Astrocyte (in vitro differentiated cells and primary cell): ENCODE measurements around the gene NCOA1. TPM values are rescaled to one million over a fixed set of nuclear protein-coding genes. Genes with fewer than 3 reads are reported as not detected.

Experiments used
- DNase-seq: peaks from one replicate; pipeline ENCODE4 v3.0.0-alpha.2; 2010; ENCODE audit warnings: low read depth
- FAIRE-seq: peaks from 2 replicates; lab custom pipeline; 2011; peaks lifted over from hg19 to GRCh38; lab: Jason Lieb, UNC
- H2AFZ ChIP-seq: 2 replicates; pipeline ENCODE4 v1.6.0; 2012; ENCODE audit warnings: low read depth, low read length, inconsistent platforms
- H3K27ac ChIP-seq: 2 replicates; pipeline ENCODE4 v1.5.1; 2011; ENCODE audit warnings: low read depth, low read length, inconsistent platforms
- H3K27me3 ChIP-seq: 2 replicates; pipeline ENCODE4 v1.6.0; 2011; ENCODE audit warnings: low read length, inconsistent platforms; ENCODE audit not compliant: insufficient read depth
- H3K36me3 ChIP-seq: 2 replicates; pipeline ENCODE4 v1.5.1; 2011; ENCODE audit warnings: low read length, inconsistent platforms; ENCODE audit not compliant: insufficient read depth
- H3K4me1 ChIP-seq: 2 replicates; pipeline ENCODE4 v1.5.1; 2011; ENCODE audit warnings: low read length, inconsistent platforms; ENCODE audit not compliant: insufficient read depth
- H3K4me2 ChIP-seq: 2 replicates; pipeline ENCODE4 v1.6.0; 2012; ENCODE audit warnings: low read length, inconsistent platforms
- H3K4me3 ChIP-seq: 2 replicates; pipeline ENCODE4 v1.5.1; 2011; ENCODE audit warnings: low read depth, mild to moderate bottlenecking, low read length, inconsistent platforms; ENCODE audit not compliant: insufficient read depth
- H3K79me2 ChIP-seq: 2 replicates; pipeline ENCODE4 v1.6.0; 2012; ENCODE audit warnings: mild to moderate bottlenecking, low read length, inconsistent platforms; ENCODE audit not compliant: insufficient read depth
- H3K9ac ChIP-seq: 2 replicates; pipeline ENCODE4 v1.6.0; 2012; ENCODE audit warnings: mild to moderate bottlenecking, low read length, inconsistent platforms
- H3K9me3 ChIP-seq: 2 replicates; pipeline ENCODE4 v1.5.1; 2012; ENCODE audit warnings: low read depth, mild to moderate bottlenecking, low read length, inconsistent platforms; ENCODE audit not compliant: insufficient read depth
- H4K20me1 ChIP-seq: 2 replicates; pipeline ENCODE4 v1.6.0; 2012; ENCODE audit warnings: low read length, inconsistent platforms; ENCODE audit not compliant: insufficient read depth
- H3K27ac Mint-ChIP-seq: one replicate; pipeline ENCODE4 v1.8.0; 2021; ENCODE audit warnings: mild to moderate bottlenecking, mixed read lengths; ENCODE audit not compliant: unreplicated experiment
- H3K27me3 Mint-ChIP-seq: one replicate; pipeline ENCODE4 v1.8.0; 2021; ENCODE audit warnings: low read depth, mixed read lengths; ENCODE audit not compliant: unreplicated experiment
- H3K36me3 Mint-ChIP-seq: one replicate; pipeline ENCODE4 v1.8.0; 2021; ENCODE audit warnings: low read depth, mixed read lengths; ENCODE audit not compliant: unreplicated experiment
- H3K4me1 Mint-ChIP-seq: one replicate; pipeline ENCODE4 v1.8.0; 2021; ENCODE audit warnings: low read depth, mixed read lengths; ENCODE audit not compliant: unreplicated experiment
- H3K4me3 Mint-ChIP-seq: one replicate; pipeline ENCODE4 v1.8.0; 2021; ENCODE audit warnings: mild to moderate bottlenecking, moderate library complexity, mixed read lengths; ENCODE audit not compliant: unreplicated experiment
- H3K9me3 Mint-ChIP-seq: one replicate; pipeline ENCODE4 v1.8.0; 2021; ENCODE audit warnings: mild to moderate bottlenecking, mixed read lengths; ENCODE audit not compliant: unreplicated experiment
- EZH2 ChIP-seq: IDR thresholded peaks from 2 replicates; pipeline ENCODE4 v1.6.1; 2012; ENCODE audit warnings: mild to moderate bottlenecking, low read length, inconsistent platforms; ENCODE audit not compliant: insufficient read depth
- total RNA-seq: library from RNA; stranded (reverse); gene quantifications from 2 replicates; pipeline ENCODE4 v1.2.1, GENCODE V29; 2021
- TF ChIP-seq, protein P1 (sequence below): IDR thresholded peaks from 2 replicates; pipeline ENCODE4 v1.5.1; 2011; ENCODE audit warnings: low read depth, mild to moderate bottlenecking, inconsistent platforms, low read length, moderate library complexity; ENCODE audit not compliant: insufficient read depth

NCOA1 gene
- total RNA-seq, 1 donor from 2014 or later: 14.7 TPM

GRCh38 chr2:24740142-24740541, 249.1 kb downstream of the NCOA1 start:
- no peaks in the 10 kb centered on the region for H3K9me3 Mint-ChIP-seq
- no peak overlapping the region for H3K4me2 ChIP-seq
- H3K36me3 Mint-ChIP-seq: no peaks in the 10 kb centered on the region
- H3K27me3 Mint-ChIP-seq: no peaks in the 10 kb centered on the region
- H3K4me1 ChIP-seq: no peaks in the 10 kb centered on the region
- no peaks in the 10 kb centered on the region for H3K9me3 ChIP-seq
- no peak overlapping the region for H3K9ac ChIP-seq
- TF ChIP-seq, protein P1, sequence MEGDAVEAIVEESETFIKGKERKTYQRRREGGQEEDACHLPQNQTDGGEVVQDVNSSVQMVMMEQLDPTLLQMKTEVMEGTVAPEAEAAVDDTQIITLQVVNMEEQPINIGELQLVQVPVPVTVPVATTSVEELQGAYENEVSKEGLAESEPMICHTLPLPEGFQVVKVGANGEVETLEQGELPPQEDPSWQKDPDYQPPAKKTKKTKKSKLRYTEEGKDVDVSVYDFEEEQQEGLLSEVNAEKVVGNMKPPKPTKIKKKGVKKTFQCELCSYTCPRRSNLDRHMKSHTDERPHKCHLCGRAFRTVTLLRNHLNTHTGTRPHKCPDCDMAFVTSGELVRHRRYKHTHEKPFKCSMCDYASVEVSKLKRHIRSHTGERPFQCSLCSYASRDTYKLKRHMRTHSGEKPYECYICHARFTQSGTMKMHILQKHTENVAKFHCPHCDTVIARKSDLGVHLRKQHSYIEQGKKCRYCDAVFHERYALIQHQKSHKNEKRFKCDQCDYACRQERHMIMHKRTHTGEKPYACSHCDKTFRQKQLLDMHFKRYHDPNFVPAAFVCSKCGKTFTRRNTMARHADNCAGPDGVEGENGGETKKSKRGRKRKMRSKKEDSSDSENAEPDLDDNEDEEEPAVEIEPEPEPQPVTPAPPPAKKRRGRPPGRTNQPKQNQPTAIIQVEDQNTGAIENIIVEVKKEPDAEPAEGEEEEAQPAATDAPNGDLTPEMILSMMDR: no peak
- no peak for TF ChIP-seq EZH2
- H2AFZ ChIP-seq: no peak overlapping the region
- no peak overlapping the region for H3K4me3 Mint-ChIP-seq
- H3K27ac ChIP-seq: no peak overlapping the region
- no peak overlapping the region for H3K27ac Mint-ChIP-seq
- H3K79me2 ChIP-seq: no peaks in the 10 kb centered on the region
- DNase-seq: no peak
- H3K27me3 ChIP-seq: no peaks in the 10 kb centered on the region
- H3K4me1 Mint-ChIP-seq: peaks cover 5% of the 10 kb centered on the region
- FAIRE-seq: no peak
- peaks cover 3% of the 10 kb centered on the region for H3K36me3 ChIP-seq
- no peak overlapping the region for H3K4me3 ChIP-seq
- H4K20me1 ChIP-seq: no peaks in the 10 kb centered on the region

DNA sequence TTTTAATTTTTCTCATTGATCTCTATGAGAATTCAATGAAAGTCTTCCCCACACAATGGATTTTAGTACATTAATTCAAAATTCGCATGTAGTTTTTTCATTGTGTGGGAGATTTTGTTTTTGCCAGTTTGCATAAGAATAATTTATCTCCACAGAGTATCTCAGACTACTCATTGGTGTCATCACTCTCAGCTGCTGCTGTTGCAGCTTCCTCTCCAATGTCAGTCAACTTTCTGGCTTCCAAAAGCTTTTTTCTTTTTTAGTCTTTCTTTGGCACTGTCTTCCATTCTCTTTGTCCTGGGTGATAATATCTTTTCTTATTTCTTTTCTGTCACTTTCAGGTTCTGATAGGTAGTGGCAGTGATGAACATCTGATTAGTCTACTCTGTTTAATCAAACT, 251.7 kb downstream of the NCOA1 start:
- TF ChIP-seq EZH2: no peak
- TF ChIP-seq, protein P1: no peak
- peaks cover 2% of the 10 kb centered on the region for H3K4me1 Mint-ChIP-seq
- H3K27me3 Mint-ChIP-seq: no peaks in the 10 kb centered on the region
- no peak for DNase-seq
- Histone ChIP-seq H3K36me3 (peaks cover 3% of the 10 kb centered on the region), H3K4me2 (no peak overlapping the region), H3K4me3 (no peak overlapping the region), H3K27me3 (no peaks in the 10 kb centered on the region), H3K27ac (no peak overlapping the region), H4K20me1 (no peaks in the 10 kb centered on the region), H3K9ac (no peak overlapping the region), H3K4me1 (no peaks in the 10 kb centered on the region), H3K9me3 (no peaks in the 10 kb centered on the region), H2AFZ (no peak overlapping the region), H3K79me2 (no peaks in the 10 kb centered on the region)
- no peak overlapping the region for H3K4me3 Mint-ChIP-seq
- H3K36me3 Mint-ChIP-seq: peaks cover 3% of the 10 kb centered on the region
- no peak overlapping the region for H3K27ac Mint-ChIP-seq
- FAIRE-seq: no peak
- no peaks in the 10 kb centered on the region for H3K9me3 Mint-ChIP-seq

DNA sequence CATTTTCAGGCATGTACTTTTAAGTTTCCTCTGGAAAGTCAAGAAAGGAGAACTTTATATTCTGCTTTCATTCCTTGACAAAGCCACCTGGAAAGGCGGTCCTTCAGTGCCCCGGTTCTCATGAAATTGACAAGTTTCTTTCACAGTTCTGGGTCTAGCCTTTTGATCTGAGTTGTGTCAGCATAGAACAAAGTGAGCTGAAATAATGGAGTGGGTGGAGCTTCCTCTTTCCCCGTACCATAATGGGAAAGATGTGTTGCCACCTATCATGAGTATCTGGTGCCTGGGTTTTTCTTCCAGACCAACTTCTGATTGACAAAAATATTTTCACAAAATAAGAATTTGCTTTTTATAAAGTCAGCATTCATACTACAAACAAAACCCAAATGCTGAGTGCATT, 252.9 kb downstream of the NCOA1 start:
- FAIRE-seq (no peak), DNase-seq (no peak)
- no peaks in the 10 kb centered on the region for H3K27me3 Mint-ChIP-seq
- no peaks in the 10 kb centered on the region for H3K4me1 ChIP-seq
- no peaks in the 10 kb centered on the region for H4K20me1 ChIP-seq
- no peak overlapping the region for H3K27ac ChIP-seq
- H3K4me3 ChIP-seq: no peak overlapping the region
- H3K9me3 ChIP-seq: no peaks in the 10 kb centered on the region
- H3K4me3 Mint-ChIP-seq: no peak overlapping the region
- TF ChIP-seq, protein P1: no peak
- TF ChIP-seq EZH2: no peak
- peaks cover 3% of the 10 kb centered on the region for H3K36me3 ChIP-seq
- H3K4me2 ChIP-seq: no peak overlapping the region
- no peak overlapping the region for H2AFZ ChIP-seq
- H3K36me3 Mint-ChIP-seq: peaks cover 3% of the 10 kb centered on the region
- H3K27me3 ChIP-seq: no peaks in the 10 kb centered on the region
- H3K79me2 ChIP-seq: no peaks in the 10 kb centered on the region
- H3K4me1 Mint-ChIP-seq: no peaks in the 10 kb centered on the region
- H3K9me3 Mint-ChIP-seq: no peaks in the 10 kb centered on the region
- no peak overlapping the region for H3K27ac Mint-ChIP-seq
- no peak overlapping the region for H3K9ac ChIP-seq
